ENCODE results near the gene IFIT2. TPM values are rescaled to one million over a fixed set of nuclear protein-coding genes. Genes with fewer than 3 reads are reported as not detected.

IFIT2 gene
- total RNA-seq, 1 experiment from 2014 or later: 1.7 TPM

- POLR2A ChIA-PET (ENCODE audit: low non-redundant PET): interaction anchor here (0.7 kb wide), 1 partner anchor 503 kb away, joined by 5 read pairs; no protein-coding TSS in a partner anchor
- CTCF ChIA-PET: no interaction called here
- no TSS peak for BruUV-seq (replicated peaks)
- no peak for TF ChIP-seq CTCF (conservative IDR thresholded peaks at IDR 0.05; ENCODE audit: low read depth, low read length)
- no peak for TF ChIP-seq EZH2 (IDR thresholded peaks at IDR 0.05; ENCODE audit: borderline replicate concordance, low read depth, low read length, poor library complexity, severe bottlenecking)
- H3K4me3 ChIP-seq (ENCODE audit: low read depth, low read length, poor library complexity, severe bottlenecking): no peak overlapping the region
- intact Hi-C loops (cut with micrococcal nuclease; ENCODE audit: unreplicated experiment): no loop called here
- peaks cover 7% of the 10 kb centered on the region for H3K4me1 ChIP-seq (ENCODE audit: insufficient read depth, low read length, poor library complexity, severe bottlenecking)
- H3K27ac ChIP-seq (ENCODE audit: low read depth, low read length, poor library complexity, severe bottlenecking): no peak overlapping the region
- H3K36me3 ChIP-seq (ENCODE audit: insufficient read depth, low read length, poor library complexity, severe bottlenecking): no peaks in the 10 kb centered on the region
- no peaks in the 10 kb centered on the region for H3K27me3 ChIP-seq (replicated peaks; ENCODE audit: insufficient read depth, low read depth, low read length, poor library complexity)
- DNase-seq (ENCODE audit: low spot score): no peak
- no peaks in the 10 kb centered on the region for H3K9me3 ChIP-seq (ENCODE audit: low read depth, low read length, poor library complexity, severe bottlenecking)
Measured at GRCh38 chr10:89304446-89304845, 2.6 kb downstream of the IFIT2 start.

GRCh38 chr10:89304925-89305324 lies 3.1 kb downstream of the IFIT2 start:
- Histone ChIP-seq H3K9me3 (ENCODE audit: low read depth, low read length, poor library complexity, severe bottlenecking) (no peaks in the 10 kb centered on the region), H3K4me1 (ENCODE audit: insufficient read depth, low read length, poor library complexity, severe bottlenecking) (peaks cover 7% of the 10 kb centered on the region), H3K27ac (ENCODE audit: low read depth, low read length, poor library complexity, severe bottlenecking) (no peak overlapping the region), H3K36me3 (ENCODE audit: insufficient read depth, low read length, poor library complexity, severe bottlenecking) (no peaks in the 10 kb centered on the region), H3K27me3 (replicated peaks; ENCODE audit: insufficient read depth, low read depth, low read length, poor library complexity) (no peaks in the 10 kb centered on the region), H3K4me3 (ENCODE audit: low read depth, low read length, poor library complexity, severe bottlenecking) (no peak overlapping the region)
- BruUV-seq (replicated peaks): no TSS peak
- no peak for TF ChIP-seq EZH2 (IDR thresholded peaks at IDR 0.05; ENCODE audit: borderline replicate concordance, low read depth, low read length, poor library complexity, severe bottlenecking)
- TF ChIP-seq CTCF (conservative IDR thresholded peaks at IDR 0.05; ENCODE audit: low read depth, low read length): no peak
- no peak for DNase-seq (ENCODE audit: low spot score)
- CTCF ChIA-PET: no interaction called here
- intact Hi-C loops (cut with micrococcal nuclease; ENCODE audit: unreplicated experiment): no loop called here
- POLR2A ChIA-PET (ENCODE audit: low non-redundant PET): interaction anchor here (0.7 kb wide), 1 partner anchor 503 kb away, joined by 5 read pairs; no protein-coding TSS in a partner anchor

GRCh38 chr10:89305766-89306433 lies 4.1 kb downstream of the IFIT2 start:
- TF ChIP-seq EZH2 (IDR thresholded peaks at IDR 0.05; ENCODE audit: borderline replicate concordance, low read depth, low read length, poor library complexity, severe bottlenecking) (no peak), CTCF (conservative IDR thresholded peaks at IDR 0.05; ENCODE audit: low read depth, low read length) (no peak)
- BruUV-seq (replicated peaks): no TSS peak
- CTCF ChIA-PET: no interaction called here
- POLR2A ChIA-PET (ENCODE audit: low non-redundant PET): no interaction called here
- no peaks in the 10 kb centered on the region for H3K36me3 ChIP-seq (ENCODE audit: insufficient read depth, low read length, poor library complexity, severe bottlenecking)
- H3K27ac ChIP-seq (ENCODE audit: low read depth, low read length, poor library complexity, severe bottlenecking): no peak overlapping the region
- H3K9me3 ChIP-seq (ENCODE audit: low read depth, low read length, poor library complexity, severe bottlenecking): no peaks in the 10 kb centered on the region
- intact Hi-C loops (cut with micrococcal nuclease; ENCODE audit: unreplicated experiment): no loop called here
- peaks cover 7% of the 10 kb centered on the region for H3K4me1 ChIP-seq (ENCODE audit: insufficient read depth, low read length, poor library complexity, severe bottlenecking)
- no peak overlapping the region for H3K4me3 ChIP-seq (ENCODE audit: low read depth, low read length, poor library complexity, severe bottlenecking)
- DNase-seq (ENCODE audit: low spot score): no peak
- H3K27me3 ChIP-seq (replicated peaks; ENCODE audit: insufficient read depth, low read depth, low read length, poor library complexity): no peaks in the 10 kb centered on the region

Measured in A673 (cell line).